NCI-H146 treated with DMSO at 0.1 percent for 48 hours (cell line): Measurements from ENCODE around the gene SLC22A23.

Experiments used
- DNase-seq: peaks from one replicate; lab custom pipeline; 2025; ENCODE audit not compliant: unreplicated experiment; lab: John Stamatoyannopoulos, UW

Gene SLC22A23

GRCh38 chr6:3272911-3273547 is 183.8 kb downstream of the SLC22A23 start:
- no peak for DNase-seq

- no peak for DNase-seq
Observed at GRCh38 chr6:3271756-3272155, 185.1 kb downstream of the SLC22A23 start.

- DNase-seq, result no peak
Observed at GRCh38 chr6:3270258-3270657, 186.6 kb downstream of the SLC22A23 start.

- DNase-seq, result no peak
Observed at GRCh38 chr6:3269281-3269975, 187.4 kb downstream of the SLC22A23 start.

- no peak for DNase-seq
Observed at GRCh38 chr6:3268680-3269079, 188.2 kb downstream of the SLC22A23 start.

- DNase-seq, result no peak
Observed at GRCh38 chr6:3267162-3267561, 189.7 kb downstream of the SLC22A23 start.

- no peak for DNase-seq
Observed at GRCh38 chr6:3266170-3266569, 190.7 kb downstream of the SLC22A23 start.

GRCh38 chr6:3265671-3266070 is 191.2 kb downstream of the SLC22A23 start:
- DNase-seq, result no peak

- DNase-seq, result no peak
Observed at GRCh38 chr6:3264356-3264755, 192.5 kb downstream of the SLC22A23 start.

- no peak for DNase-seq
Observed at GRCh38 chr6:3263096-3263495, 193.8 kb downstream of the SLC22A23 start.

- DNase-seq, result no peak
Observed at GRCh38 chr6:3261921-3262320, 194.9 kb downstream of the SLC22A23 start.

GRCh38 chr6:3261518-3261820 is 195.4 kb downstream of the SLC22A23 start:
- DNase-seq, result no peak

GRCh38 chr6:3260772-3261517 is 195.9 kb downstream of the SLC22A23 start:
- no peak for DNase-seq

- no peak for DNase-seq
Observed at GRCh38 chr6:3260296-3260695, 196.6 kb downstream of the SLC22A23 start.

- peak; percentile 20 for DNase-seq
Observed at GRCh38 chr6:3259491-3259958, 197.3 kb downstream of the SLC22A23 start.

- DNase-seq, result peak; percentile 67
Observed at GRCh38 chr6:3258720-3259490, 197.9 kb downstream of the SLC22A23 start, which contains the start of gene PSMG4. Gene PSMG4, plus strand, starts transcription at chr6:3258947. Its CDS starts 76 bp downstream, at chr6:3259023.

- no peak for DNase-seq
Observed at GRCh38 chr6:3258201-3258600, 198.6 kb downstream of the SLC22A23 start.

GRCh38 chr6:3253597-3253961 is 203.3 kb downstream of the SLC22A23 start:
- DNase-seq, result no peak

GRCh38 chr6:3252861-3253596 is 203.8 kb downstream of the SLC22A23 start:
- no peak for DNase-seq

GRCh38 chr6:3252369-3252768 is 204.5 kb downstream of the SLC22A23 start:
- no peak for DNase-seq
